ENCODE data around the gene DDR2. TPM values are rescaled to one million over a fixed set of nuclear protein-coding genes. Genes with fewer than 3 reads are reported as not detected.
A peak's percentile ranks its signal among the peaks of the same experiment; 100 is the strongest.

Gene DDR2
- total RNA-seq, 4 donors from 2014 or later = 76.5 to 120 (median 103) TPM

- Histone ChIP-seq H3K36me3 (no peaks in the 10 kb centered on the region), H3K4me3 (no peak overlapping the region), H3K4me1 (peaks cover 3 to 48% (median 9%) of the 10 kb centered on the region in 4 donors), H3K27ac (no peak overlapping the region), H3K27me3 (no peaks in the 10 kb centered on the region), H3K9me3 (no peaks in the 10 kb centered on the region)
- WGBS, 2 donors = 97 to 100% methylated on average over 5 of the region's 5 CpGs
- DNase-seq (ENCODE audit: low spot score in 2 of 2) = no peak
- no peak for TF ChIP-seq EP300 (IDR thresholded peaks at IDR 0.05)
- no peak for TF ChIP-seq POLR2A (IDR thresholded peaks at IDR 0.05)
- TF ChIP-seq CTCF (IDR thresholded peaks at IDR 0.05) = no peak
Observed at GRCh38 chr1:162688931-162689330, 56.7 kb downstream of the DDR2 start.

- H3K4me3 ChIP-seq = no peak overlapping the region
- no peaks in the 10 kb centered on the region for H3K27me3 ChIP-seq
- peak overlapping the region in 3 of 4 donors; percentile 26 to 52 (median 30) for H3K27ac ChIP-seq
- peaks cover 3 to 45% (median 9%) of the 10 kb centered on the region in 4 donors for H3K4me1 ChIP-seq
- 71 to 78% methylated on average over 5 of the region's 5 CpGs for WGBS, 2 donors
- H3K9me3 ChIP-seq = no peaks in the 10 kb centered on the region
- no peaks in the 10 kb centered on the region for H3K36me3 ChIP-seq
- no peak for DNase-seq (ENCODE audit: low spot score in 2 of 2)
- TF ChIP-seq POLR2A (IDR thresholded peaks at IDR 0.05) (no peak), CTCF (IDR thresholded peaks at IDR 0.05) (no peak), EP300 (IDR thresholded peaks at IDR 0.05) (no peak)
Observed at GRCh38 chr1:162689745-162690671, 57.7 kb downstream of the DDR2 start.

- peaks cover 3 to 52% (median 12%) of the 10 kb centered on the region in 4 donors for H3K4me1 ChIP-seq
- H3K4me3 ChIP-seq = no peak overlapping the region
Observed at GRCh38 chr1:162690672-162691434, 58.6 kb downstream of the DDR2 start.

GRCh38 chr1:162691999-162692575 is 59.8 kb downstream of the DDR2 start:
- Histone ChIP-seq H3K4me1 (peaks cover 3 to 65% (median 18%) of the 10 kb centered on the region in 4 donors), H3K27me3 (no peaks in the 10 kb centered on the region), H3K4me3 (no peak overlapping the region), H3K9me3 (no peaks in the 10 kb centered on the region), H3K27ac (peak overlapping the region in 3 of 4 donors; percentile 2 to 52 (median 30)), H3K36me3 (no peaks in the 10 kb centered on the region)
- DNase-seq (ENCODE audit: low spot score in 2 of 2) = no peak
- WGBS, 2 donors = 65 to 74% methylated on average over 4 of the region's 4 CpGs
- TF ChIP-seq POLR2A (IDR thresholded peaks at IDR 0.05) (no peak), EP300 (IDR thresholded peaks at IDR 0.05) (no peak), CTCF (IDR thresholded peaks at IDR 0.05) (no peak)

More at GRCh38 chr1:162690672-162691434, 58.6 kb downstream of the DDR2 start:
- DNase-seq (ENCODE audit: low spot score in 2 of 2) = peak; percentile 38 to 66
- H3K27me3 ChIP-seq = no peaks in the 10 kb centered on the region
- H3K36me3 ChIP-seq = no peaks in the 10 kb centered on the region
- H3K27ac ChIP-seq = peak overlapping the region in 3 of 4 donors; percentile 30 to 73 (median 52)
- 28 to 33% methylated on average over 7 of the region's 7 CpGs for WGBS, 2 donors
- TF ChIP-seq POLR2A (IDR thresholded peaks at IDR 0.05) (no peak), CTCF (IDR thresholded peaks at IDR 0.05) (no peak), EP300 (IDR thresholded peaks at IDR 0.05) (peak in 1 of 2 donors; percentile 88)
- no peaks in the 10 kb centered on the region for H3K9me3 ChIP-seq
